ENCODE results near the gene CYP1A1.
A peak's percentile ranks its signal among the peaks of the same experiment; 100 is the strongest.

The CYP1A1 gene

DNA sequence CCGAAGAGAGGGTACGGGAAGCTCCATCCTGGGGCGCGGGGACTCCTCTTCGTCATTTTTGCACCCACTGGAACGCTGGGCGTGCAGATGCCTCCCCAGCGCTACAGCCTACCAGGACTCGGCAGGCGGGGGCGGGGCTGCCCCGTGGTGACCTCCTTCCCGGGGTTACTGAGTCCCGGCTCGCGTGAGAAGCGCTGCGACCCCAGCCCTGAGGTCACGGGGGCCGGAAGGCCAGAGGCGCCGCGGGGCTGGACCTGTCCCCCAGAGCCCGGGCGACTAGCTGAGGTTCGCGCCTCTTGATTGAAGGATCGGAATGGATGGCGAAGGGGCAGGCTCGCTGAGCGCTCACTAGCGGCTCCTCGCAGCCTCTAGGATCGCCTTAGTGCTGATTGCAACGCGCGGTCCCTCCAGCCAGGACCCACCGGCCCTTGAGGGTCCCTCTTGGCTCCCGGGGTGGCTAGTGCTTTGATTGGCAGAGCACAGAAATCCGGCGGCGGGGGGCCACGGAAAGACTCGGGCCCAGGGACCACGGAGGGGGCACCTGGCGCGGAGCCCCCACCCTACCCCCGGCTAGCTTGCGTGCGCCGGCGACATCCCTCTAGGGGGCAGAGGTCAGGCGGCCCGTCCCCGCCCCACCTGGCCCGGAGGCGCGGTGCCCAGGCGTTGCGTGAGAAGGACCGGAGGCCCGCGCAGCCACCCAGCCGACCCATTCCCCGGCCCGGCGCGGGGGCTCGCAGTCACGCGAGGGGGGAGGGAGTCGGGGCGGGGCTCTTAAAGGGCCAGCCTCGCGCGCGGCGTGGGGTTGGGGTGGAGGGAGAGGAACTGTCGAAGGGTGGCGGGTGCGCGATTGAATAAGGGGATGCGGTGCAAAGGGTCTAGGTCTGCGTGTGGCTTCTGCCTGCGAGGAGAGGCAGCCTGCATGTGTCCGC, 781 bp upstream of the CYP1A1 start:
- DNase-seq (peak; percentile 64), ATAC-seq (peak; percentile 65)
- Mint-ChIP-seq H3K4me1 (peaks cover 13% of the 10 kb centered on the region), H3K36me3 (ENCODE audit: low read depth) (no peaks in the 10 kb centered on the region), H3K27me3 (peaks cover 25% of the 10 kb centered on the region), H3K27ac (no peak overlapping the region), H3K9me3 (no peaks in the 10 kb centered on the region), H3K4me3 (peak overlapping the region; percentile 63)

DNA sequence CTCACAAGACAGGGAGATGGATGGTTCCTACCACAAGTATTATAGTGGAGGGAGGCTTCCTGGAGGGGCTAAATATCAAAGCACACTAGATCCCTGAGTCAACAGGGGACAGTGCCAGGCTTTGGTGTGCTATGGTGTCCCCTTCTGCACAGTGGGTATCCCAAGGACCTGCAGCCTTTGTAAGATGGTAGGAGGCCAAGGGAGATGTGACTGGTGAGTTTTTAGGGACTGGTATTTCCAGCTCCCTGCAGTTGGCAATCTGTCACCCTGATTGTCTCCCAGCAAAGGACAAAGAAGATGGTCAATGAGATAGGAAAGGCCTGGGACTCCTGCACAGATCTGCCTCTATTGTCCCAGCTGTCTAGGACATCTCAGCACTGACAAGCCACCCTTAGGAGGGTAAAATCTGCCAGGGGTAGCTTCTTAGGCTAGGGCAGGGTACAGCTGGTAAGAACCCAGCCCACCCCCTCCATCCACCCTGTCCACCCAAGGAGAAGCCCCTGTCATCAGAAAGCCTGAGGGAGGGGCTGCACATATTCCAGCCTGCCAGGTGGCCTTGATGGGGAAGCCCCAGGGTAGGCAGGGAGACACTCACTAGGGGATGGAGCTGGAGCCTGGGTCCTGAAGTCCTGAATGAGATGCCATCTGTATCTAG, 631 bp downstream of the CYP1A1 start:
- Mint-ChIP-seq H3K36me3 (ENCODE audit: low read depth) (no peaks in the 10 kb centered on the region), H3K27ac (no peak overlapping the region), H3K27me3 (peaks cover 19% of the 10 kb centered on the region), H3K4me1 (peaks cover 13% of the 10 kb centered on the region), H3K4me3 (peak overlapping the region; percentile 63), H3K9me3 (no peaks in the 10 kb centered on the region)
- no peak for DNase-seq
- no peak for ATAC-seq

DNA sequence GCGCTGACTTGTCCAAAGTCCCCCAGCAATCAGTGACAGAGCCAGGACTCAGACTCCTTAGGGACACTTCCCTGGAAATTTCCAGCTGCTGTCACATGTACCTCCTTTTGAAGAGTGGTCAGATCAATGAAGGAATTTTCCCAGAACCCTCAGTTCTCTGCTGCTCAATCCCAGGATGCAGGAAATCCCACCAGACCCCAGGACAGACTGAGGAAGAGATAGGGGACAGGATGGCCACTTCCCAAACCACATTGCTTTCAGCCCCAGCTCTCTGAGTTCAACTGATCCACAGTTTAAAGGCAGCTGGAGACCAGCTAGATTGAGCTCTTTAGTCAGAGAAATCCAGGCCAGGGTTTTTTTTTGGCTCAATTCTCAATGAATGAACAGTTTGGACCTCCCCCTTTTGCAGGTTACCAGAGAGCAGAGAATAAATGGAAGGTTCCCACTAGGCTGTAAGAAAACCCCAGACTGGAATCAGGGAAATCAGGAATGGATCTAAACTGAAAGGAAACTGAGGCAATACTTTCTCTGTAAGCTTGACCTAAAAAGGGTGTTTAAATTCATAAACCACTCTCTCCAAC, 1.5 kb downstream of the CYP1A1 start:
- Mint-ChIP-seq H3K36me3 (ENCODE audit: low read depth) (no peaks in the 10 kb centered on the region), H3K27ac (no peak overlapping the region), H3K9me3 (no peaks in the 10 kb centered on the region), H3K4me1 (peaks cover 13% of the 10 kb centered on the region), H3K4me3 (no peak overlapping the region), H3K27me3 (peaks cover 19% of the 10 kb centered on the region)
- ATAC-seq (no peak), DNase-seq (no peak)

DNA sequence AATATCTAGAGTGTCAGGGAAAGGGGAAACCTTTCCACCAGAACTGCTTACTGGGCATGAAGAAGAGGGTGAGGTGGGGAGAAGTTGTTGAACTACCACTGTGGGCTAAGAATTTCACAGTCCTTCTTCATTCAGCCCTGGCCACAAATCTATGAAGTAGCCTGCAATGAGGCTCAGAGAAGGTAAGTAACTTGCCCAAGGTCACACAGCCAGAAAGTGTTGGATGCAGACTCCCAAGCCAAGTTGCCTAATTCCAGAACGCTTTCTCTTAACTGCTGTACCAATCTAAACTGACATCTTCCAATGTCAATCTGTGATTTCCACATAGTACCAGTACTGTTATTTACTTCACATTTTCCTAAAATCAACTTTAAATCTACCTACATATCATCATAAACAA, 2.1 kb downstream of the CYP1A1 start:
- no peaks in the 10 kb centered on the region for H3K9me3 Mint-ChIP-seq
- H3K27ac Mint-ChIP-seq = no peak overlapping the region
- H3K4me3 Mint-ChIP-seq = no peak overlapping the region
- no peak for ATAC-seq
- DNase-seq = no peak
- peaks cover 13% of the 10 kb centered on the region for H3K4me1 Mint-ChIP-seq
- H3K27me3 Mint-ChIP-seq = peaks cover 19% of the 10 kb centered on the region
- no peaks in the 10 kb centered on the region for H3K36me3 Mint-ChIP-seq (ENCODE audit: low read depth)

DNA sequence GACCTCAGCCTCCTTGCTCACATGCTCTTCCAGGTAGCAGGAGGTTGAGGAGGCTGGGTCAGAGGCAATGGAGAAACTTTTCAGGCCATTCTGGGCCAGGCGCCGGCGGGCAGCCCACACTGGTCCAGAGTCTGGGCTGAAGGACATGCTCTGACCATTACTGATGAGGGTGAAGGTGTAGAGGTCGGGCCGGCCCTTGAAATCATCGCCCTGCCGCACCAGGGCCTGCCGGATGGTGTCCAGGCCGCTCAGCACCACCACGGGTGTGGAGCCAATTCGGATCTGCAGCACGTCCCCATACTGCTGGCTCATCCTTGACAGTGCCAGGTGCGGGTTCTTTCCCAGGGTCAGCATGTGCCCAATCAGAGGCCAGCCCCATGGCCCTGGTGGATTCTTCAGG, 2.7 kb downstream of the CYP1A1 start:
- Mint-ChIP-seq H3K9me3 (no peaks in the 10 kb centered on the region), H3K27me3 (peaks cover 14% of the 10 kb centered on the region), H3K4me3 (no peak overlapping the region), H3K4me1 (peaks cover 13% of the 10 kb centered on the region), H3K27ac (no peak overlapping the region), H3K36me3 (ENCODE audit: low read depth) (no peaks in the 10 kb centered on the region)
- ATAC-seq (no peak), DNase-seq (no peak)

DNA sequence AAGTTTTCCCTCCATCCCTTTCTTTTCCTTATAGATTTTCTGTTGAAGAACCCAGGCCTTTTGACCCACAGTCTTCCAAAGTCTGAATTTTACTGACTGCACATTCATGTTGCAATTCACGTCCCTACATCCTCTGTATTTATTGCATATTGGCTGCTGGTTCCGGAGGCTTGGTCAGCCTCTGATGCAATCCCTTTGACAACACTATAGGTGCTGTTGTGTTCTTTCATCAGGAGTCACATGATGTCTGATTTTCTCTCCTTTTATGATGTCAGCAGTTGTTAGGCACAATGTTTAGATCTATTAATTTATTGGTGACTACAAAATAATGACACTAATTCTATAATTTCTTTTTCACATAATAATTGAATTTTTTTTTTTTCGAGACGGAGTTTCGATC, 8.7 kb downstream of the CYP1A1 start:
- no peaks in the 10 kb centered on the region for H3K4me1 Mint-ChIP-seq
- no peaks in the 10 kb centered on the region for H3K9me3 Mint-ChIP-seq
- no peaks in the 10 kb centered on the region for H3K27me3 Mint-ChIP-seq
- H3K27ac Mint-ChIP-seq = no peak overlapping the region
- no peak for DNase-seq
- no peak for ATAC-seq
- H3K36me3 Mint-ChIP-seq (ENCODE audit: low read depth) = no peaks in the 10 kb centered on the region
- H3K4me3 Mint-ChIP-seq = no peak overlapping the region

DNA sequence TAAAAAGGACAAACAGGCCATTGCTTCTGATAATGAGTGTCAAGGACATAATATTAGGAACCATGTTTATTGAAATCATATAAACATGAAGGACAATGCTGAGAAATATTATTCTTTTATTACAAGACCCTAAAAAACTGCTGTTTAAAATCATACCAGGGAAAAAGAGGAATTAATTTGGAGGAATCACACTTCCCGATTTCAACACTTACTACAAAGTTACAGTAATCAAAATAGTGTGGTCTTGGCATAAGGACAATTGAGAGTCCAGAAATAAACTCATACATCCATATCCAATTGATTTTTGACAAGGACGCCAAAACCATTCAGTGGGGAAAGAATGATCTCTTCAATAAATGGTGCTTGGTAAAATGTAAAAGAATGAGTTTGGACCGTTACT, 13.0 kb downstream of the CYP1A1 start:
- H3K27me3 Mint-ChIP-seq = peaks cover 5% of the 10 kb centered on the region
- H3K27ac Mint-ChIP-seq = no peak overlapping the region
- no peaks in the 10 kb centered on the region for H3K9me3 Mint-ChIP-seq
- H3K4me1 Mint-ChIP-seq = peaks cover 5% of the 10 kb centered on the region
- H3K4me3 Mint-ChIP-seq = no peak overlapping the region
- no peak for ATAC-seq
- H3K36me3 Mint-ChIP-seq (ENCODE audit: low read depth) = no peaks in the 10 kb centered on the region
- DNase-seq = no peak

DNA sequence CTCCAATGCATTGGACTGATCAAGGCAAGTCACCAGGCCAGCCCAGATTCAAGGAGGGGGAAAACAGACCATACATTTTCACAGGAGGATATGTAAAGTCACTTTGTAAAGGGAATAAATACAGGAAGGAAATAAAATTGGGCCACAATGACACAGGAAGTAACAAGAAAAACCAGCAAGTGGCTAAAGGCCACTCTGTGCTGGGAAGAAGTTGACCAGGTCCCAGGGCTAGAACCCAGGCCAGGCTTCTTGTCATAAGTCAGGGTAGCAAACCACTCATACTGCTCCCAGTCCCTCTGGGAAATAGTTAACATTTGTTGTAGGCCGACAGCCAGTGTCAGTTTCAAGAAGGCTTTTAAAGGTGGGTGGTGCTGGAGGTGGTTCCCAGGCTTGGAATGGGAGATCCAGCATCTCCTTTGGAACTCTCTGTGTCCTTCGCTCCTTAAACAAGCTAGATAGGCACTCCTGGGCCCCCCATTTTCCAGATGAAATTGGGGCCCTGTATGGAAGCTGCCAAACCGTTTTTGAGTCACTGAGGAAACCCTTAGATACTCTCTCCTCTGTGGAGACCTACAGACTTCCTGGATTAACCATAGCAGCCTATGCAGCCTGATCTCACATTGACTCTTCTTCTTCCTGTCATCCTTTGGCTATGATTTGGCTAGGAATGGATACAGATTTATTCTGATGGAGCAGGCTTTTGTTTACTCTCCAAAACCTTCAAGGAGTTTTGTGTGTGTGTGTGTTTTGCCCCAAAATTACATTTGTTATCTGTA, 14.8 kb downstream of the CYP1A1 start:
- Mint-ChIP-seq H3K4me1 (peaks cover 5% of the 10 kb centered on the region), H3K27me3 (peaks cover 10% of the 10 kb centered on the region), H3K4me3 (no peak overlapping the region), H3K36me3 (ENCODE audit: low read depth) (no peaks in the 10 kb centered on the region), H3K9me3 (no peaks in the 10 kb centered on the region), H3K27ac (no peak overlapping the region)
- DNase-seq = no peak
- no peak for ATAC-seq

DNA sequence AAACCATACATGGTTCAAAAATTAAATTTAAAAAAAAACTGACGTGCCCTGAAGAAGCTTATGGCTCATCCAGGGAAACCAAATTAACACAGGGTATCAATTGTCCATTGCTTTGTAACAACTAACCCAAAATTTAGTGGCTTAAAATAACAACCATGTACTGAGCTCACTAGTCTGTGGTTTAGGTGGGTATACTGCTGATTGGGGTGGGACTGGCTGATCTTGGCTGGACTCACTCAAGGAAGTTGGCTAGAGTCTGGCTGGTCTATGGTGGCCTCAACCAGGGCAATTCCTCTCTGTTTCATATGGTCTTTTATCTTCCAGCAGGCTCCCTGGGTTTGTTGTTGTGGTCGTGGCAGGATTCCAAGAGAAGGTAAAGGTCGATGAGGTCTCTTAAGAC, 15.4 kb downstream of the CYP1A1 start:
- Mint-ChIP-seq H3K4me1 (peaks cover 5% of the 10 kb centered on the region), H3K36me3 (ENCODE audit: low read depth) (no peaks in the 10 kb centered on the region), H3K4me3 (no peak overlapping the region), H3K9me3 (no peaks in the 10 kb centered on the region), H3K27me3 (peaks cover 11% of the 10 kb centered on the region), H3K27ac (no peak overlapping the region)
- DNase-seq (no peak), ATAC-seq (no peak)

DNA sequence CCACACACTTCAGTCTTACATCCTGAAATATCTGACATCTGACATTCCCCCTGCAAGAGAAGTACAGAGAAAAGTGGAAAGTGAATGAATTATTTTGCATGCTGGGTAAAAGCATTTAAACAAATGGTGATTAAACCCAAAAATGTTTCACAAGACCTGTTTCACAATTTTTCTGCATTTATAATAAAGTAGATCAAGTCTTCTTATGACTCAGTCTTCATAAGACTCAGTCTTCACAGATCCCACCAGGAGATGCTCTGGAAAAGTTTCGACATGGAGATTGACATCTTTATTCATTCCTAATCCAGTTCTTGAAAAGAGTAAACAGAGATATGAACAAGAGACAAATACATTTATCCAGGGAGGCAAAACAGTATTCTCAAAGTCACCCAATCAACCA, 16.3 kb downstream of the CYP1A1 start:
- no peaks in the 10 kb centered on the region for H3K36me3 Mint-ChIP-seq (ENCODE audit: low read depth)
- peaks cover 14% of the 10 kb centered on the region for H3K27me3 Mint-ChIP-seq
- H3K4me3 Mint-ChIP-seq = no peak overlapping the region
- ATAC-seq (no peak), DNase-seq (no peak)
- no peaks in the 10 kb centered on the region for H3K9me3 Mint-ChIP-seq
- H3K4me1 Mint-ChIP-seq = peaks cover 5% of the 10 kb centered on the region
- no peak overlapping the region for H3K27ac Mint-ChIP-seq

DNA sequence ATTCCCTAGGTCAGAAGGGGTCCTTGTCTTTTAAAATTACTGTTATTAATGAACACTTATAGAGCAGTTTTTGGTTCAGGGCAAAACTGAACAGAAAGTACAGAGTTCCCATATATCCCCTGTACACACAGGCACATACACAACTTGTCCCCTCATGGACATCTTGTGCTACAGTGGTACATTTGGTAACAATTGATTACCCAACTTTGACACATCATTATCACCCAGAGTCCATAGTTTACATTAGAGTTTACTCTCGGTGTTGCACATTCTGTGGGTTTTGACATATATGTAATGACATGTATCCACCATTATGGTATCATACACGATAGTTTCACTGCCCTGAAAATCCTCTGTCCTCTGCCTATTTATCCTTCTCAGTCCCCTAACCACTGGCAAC, 28.5 kb downstream of the CYP1A1 start:
- DNase-seq (no peak), ATAC-seq (no peak)
- Mint-ChIP-seq H3K27ac (peak overlapping the region; percentile 98), H3K4me1 (peaks cover 39% of the 10 kb centered on the region), H3K36me3 (ENCODE audit: low read depth) (peaks cover 2% of the 10 kb centered on the region), H3K9me3 (no peaks in the 10 kb centered on the region), H3K27me3 (no peaks in the 10 kb centered on the region), H3K4me3 (peak overlapping the region; percentile 99)

DNA sequence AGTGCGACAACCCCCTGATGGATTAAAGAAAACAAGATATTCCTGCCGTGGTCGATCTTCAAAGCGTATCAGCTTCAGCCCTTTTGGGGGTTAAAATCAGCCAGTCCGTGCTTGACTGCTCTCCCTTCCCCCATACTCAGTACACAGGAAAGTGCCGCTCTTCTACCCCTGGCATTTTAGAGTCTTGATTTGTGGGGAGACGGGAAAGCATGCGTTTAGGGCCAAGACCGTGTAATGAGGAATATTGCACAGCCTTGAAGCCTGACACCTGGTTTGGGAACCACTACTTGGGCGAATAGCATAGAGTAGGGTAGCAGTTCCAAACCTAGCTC, 29.0 kb downstream of the CYP1A1 start:
- Mint-ChIP-seq H3K27ac (peak overlapping the region; percentile 98), H3K4me3 (peak overlapping the region; percentile 99), H3K36me3 (ENCODE audit: low read depth) (peaks cover 2% of the 10 kb centered on the region), H3K9me3 (no peaks in the 10 kb centered on the region), H3K4me1 (peaks cover 39% of the 10 kb centered on the region), H3K27me3 (no peaks in the 10 kb centered on the region)
- ATAC-seq (no peak), DNase-seq (no peak)

DNA sequence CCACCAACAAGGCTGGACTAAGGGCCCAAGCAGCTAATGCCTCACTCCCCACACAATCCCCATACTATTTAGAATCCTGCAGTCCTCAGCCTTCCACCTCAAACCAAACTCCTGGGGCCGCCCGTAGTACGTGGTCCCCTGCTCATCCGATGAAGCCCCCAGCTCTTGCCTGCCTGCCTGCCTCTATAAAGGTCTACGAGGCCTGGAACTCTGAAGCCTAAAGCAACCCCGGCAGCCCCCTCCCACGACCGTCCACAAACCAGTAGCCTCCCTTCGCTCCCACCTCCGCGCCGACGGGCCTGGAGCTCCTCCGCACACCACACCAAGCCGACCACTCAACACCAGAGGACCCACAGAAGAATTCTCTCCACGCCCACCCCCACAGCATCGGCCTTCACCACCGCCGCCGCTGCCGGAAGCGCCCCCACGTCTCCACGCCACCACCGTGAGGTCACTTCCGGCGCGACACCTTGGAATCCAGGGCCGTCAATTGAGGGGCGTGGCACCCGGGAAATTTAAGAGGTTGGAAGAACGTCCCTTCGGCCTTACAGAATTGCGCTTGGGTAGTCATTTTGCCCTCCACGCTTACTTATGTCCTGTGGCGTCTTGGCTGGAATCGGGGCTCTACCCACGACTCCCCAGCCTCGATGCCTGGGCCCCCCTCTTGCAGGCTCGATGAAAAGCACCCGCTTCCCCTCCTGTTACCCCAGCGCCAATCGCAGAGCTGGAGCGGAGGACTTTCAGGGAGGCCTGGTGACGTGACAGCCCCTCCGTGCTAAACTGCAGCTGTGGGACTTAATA, 29.5 kb downstream of the CYP1A1 start, which contains the start of gene EDC3:
Gene EDC3 (minus strand): TSS at position 428 of the 801 bp plus-strand sequence. CDS start 20,900 bp downstream, outside the sequence.
- ATAC-seq (peak; percentile 94), DNase-seq (peak; percentile 91)
- no peaks in the 10 kb centered on the region for H3K27me3 Mint-ChIP-seq
- peak within 1 kb of the TSS; percentile 98 for H3K27ac Mint-ChIP-seq
- H3K36me3 Mint-ChIP-seq (ENCODE audit: low read depth) = peaks cover 2% of the 10 kb centered on the region
- H3K4me1 Mint-ChIP-seq = peaks cover 39% of the 10 kb centered on the region
- peak within 1 kb of the TSS; percentile 99 for H3K4me3 Mint-ChIP-seq
- no peaks in the 10 kb centered on the region for H3K9me3 Mint-ChIP-seq

DNA sequence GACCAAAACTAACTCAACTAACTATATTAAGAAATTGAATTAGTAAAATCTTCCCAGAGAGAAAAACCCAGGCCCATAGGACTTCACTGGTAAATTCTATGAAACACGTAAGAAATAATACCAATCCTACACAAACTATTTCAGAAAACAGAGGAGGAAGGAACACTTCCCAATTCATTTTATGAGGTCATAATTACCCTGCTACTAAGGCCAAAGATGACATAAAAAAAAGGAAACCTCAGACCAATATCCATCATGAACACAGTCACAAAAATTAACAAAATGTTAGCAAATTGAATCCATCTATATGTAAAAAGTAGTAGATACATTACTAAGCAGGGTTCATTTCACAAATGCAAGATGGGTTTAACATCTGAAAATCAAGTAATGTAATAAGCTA, 33.0 kb downstream of the CYP1A1 start:
- H3K9me3 Mint-ChIP-seq = no peaks in the 10 kb centered on the region
- no peak overlapping the region for H3K4me3 Mint-ChIP-seq
- H3K36me3 Mint-ChIP-seq (ENCODE audit: low read depth) = peaks cover 2% of the 10 kb centered on the region
- H3K4me1 Mint-ChIP-seq = peaks cover 39% of the 10 kb centered on the region
- no peak for ATAC-seq
- no peak overlapping the region for H3K27ac Mint-ChIP-seq
- no peak for DNase-seq
- H3K27me3 Mint-ChIP-seq = no peaks in the 10 kb centered on the region
